SKM-1 treated with dmso at 0.1 percent for 144 hours (cell line): ENCODE measurements around the gene MEN1.
A peak's percentile ranks its signal among the peaks of the same experiment; 100 is the strongest.
"Not testable (repeated sequence)": the region's sequence is repeated elsewhere in the genome, so short reads cannot be mapped to it uniquely, and the experiment has no call there.

ENCODE experiments used
- DNase-seq: peaks from one replicate; lab custom pipeline; 2025; ENCODE audit not compliant: unreplicated experiment; lab: John Stamatoyannopoulos, UW

The MEN1 gene

GRCh38 chr11:64846998-64847666 lies 36.8 kb upstream of the MEN1 start:
- DNase-seq: peak; percentile 90

GRCh38 chr11:64845776-64846129 lies 35.4 kb upstream of the MEN1 start:
- DNase-seq: not testable (repeated sequence)

- DNase-seq: no peak
These were observed 34.9 kb upstream of the MEN1 start for GRCh38 chr11:64845129-64845775.

- peak; percentile 48 for DNase-seq
These were observed 34.2 kb upstream of the MEN1 start, which contains the start of gene CDC42BPG for GRCh38 chr11:64844330-64845128. Gene CDC42BPG (minus strand): TSS chr11:64844653. CDS start chr11:64844569, 84 bp downstream.

- DNase-seq: no peak
These were observed 33.5 kb upstream of the MEN1 start for GRCh38 chr11:64843686-64844329.

GRCh38 chr11:64842851-64843685 lies 32.7 kb upstream of the MEN1 start:
- DNase-seq: no peak

- DNase-seq: no peak
These were observed 32.0 kb upstream of the MEN1 start for GRCh38 chr11:64842366-64842759.

- DNase-seq: no peak
These were observed 31.4 kb upstream of the MEN1 start for GRCh38 chr11:64841592-64842365.

- no peak for DNase-seq
These were observed 29.8 kb upstream of the MEN1 start for GRCh38 chr11:64839887-64840782.

GRCh38 chr11:64839335-64839734 lies 29.0 kb upstream of the MEN1 start:
- DNase-seq: no peak

GRCh38 chr11:64838600-64839334 lies 28.4 kb upstream of the MEN1 start:
- no peak for DNase-seq

GRCh38 chr11:64837887-64838351 lies 27.6 kb upstream of the MEN1 start:
- no peak for DNase-seq

- no peak for DNase-seq
These were observed 26.2 kb upstream of the MEN1 start for GRCh38 chr11:64836448-64837072.

- DNase-seq: no peak
These were observed 25.5 kb upstream of the MEN1 start for GRCh38 chr11:64835616-64836447.

GRCh38 chr11:64834723-64835615 lies 24.6 kb upstream of the MEN1 start:
- DNase-seq: no peak
